H9 (cell line): ENCODE measurements around the gene HOXA4. TPM values are rescaled to one million over a fixed set of nuclear protein-coding genes. Genes with fewer than 3 reads are reported as not detected.

Experiments used
- DNase-seq: peaks from one replicate; pipeline ENCODE4 v3.0.0-alpha.2; 2017
- H2AFZ ChIP-seq: one replicate; pipeline ENCODE4 v1.6.1; 2013; ENCODE audit warnings: mild to moderate bottlenecking, low read length, control low read depth, moderate library complexity
- H2AK5ac ChIP-seq: 2 replicates; pipeline ENCODE4 v1.6.1; 2013; ENCODE audit warnings: low read length, control low read depth, mixed read lengths; ENCODE audit not compliant: insufficient read length
- H2BK120ac ChIP-seq: one replicate; pipeline ENCODE4 v1.6.1; 2013; ENCODE audit warnings: low read depth, mild to moderate bottlenecking, low read length, control low read depth, inconsistent platforms; ENCODE audit not compliant: poor library complexity, severe bottlenecking
- H2BK12ac ChIP-seq: 2 replicates; pipeline ENCODE4 v1.6.1; 2013; ENCODE audit warnings: low read length, control low read depth, mixed read lengths, low read depth; ENCODE audit not compliant: insufficient read length
- H2BK15ac ChIP-seq: 2 replicates; pipeline ENCODE4 v1.6.1; 2013; ENCODE audit warnings: low read depth, low read length, control low read depth
- H2BK20ac ChIP-seq: one replicate; pipeline ENCODE4 v1.6.1; 2013; ENCODE audit warnings: low read depth, mild to moderate bottlenecking, low read length, control low read depth, inconsistent platforms; ENCODE audit not compliant: poor library complexity, severe bottlenecking
- H2BK5ac ChIP-seq: 2 replicates; pipeline ENCODE4 v1.6.1; 2013; ENCODE audit warnings: low read length, control low read depth, mixed read lengths; ENCODE audit not compliant: insufficient read length
- H3K14ac ChIP-seq: 2 replicates; pipeline ENCODE4 v1.6.1; 2013; ENCODE audit warnings: low read length, control low read depth; ENCODE audit not compliant: insufficient read depth
- H3K18ac ChIP-seq: 2 replicates; pipeline ENCODE4 v1.6.1; 2013; ENCODE audit warnings: low read depth, mild to moderate bottlenecking, mixed read lengths, low read length, control low read depth; ENCODE audit not compliant: insufficient read length
- H3K23ac ChIP-seq: 2 replicates; pipeline ENCODE4 v1.6.1; 2013; ENCODE audit warnings: low read length, control low read depth, mixed read lengths, low read depth; ENCODE audit not compliant: insufficient read length
- H3K23me2 ChIP-seq: 2 replicates; pipeline ENCODE4 v1.6.1; 2013; ENCODE audit warnings: low read depth, mild to moderate bottlenecking, mixed read lengths, low read length, control low read depth; ENCODE audit not compliant: insufficient read length, poor library complexity, severe bottlenecking
- H3K27ac ChIP-seq: 2 replicates; pipeline ENCODE4 v1.5.1; 2013; ENCODE audit warnings: low read length, control low read depth, mixed read lengths, low read depth; ENCODE audit not compliant: insufficient read length
- H3K27me3 ChIP-seq: 2 replicates; pipeline ENCODE4 v1.6.1; 2013; ENCODE audit warnings: low read length, control low read depth, inconsistent platforms; ENCODE audit not compliant: insufficient read depth
- H3K4ac ChIP-seq: 2 replicates; pipeline ENCODE4 v1.6.1; 2013; ENCODE audit warnings: low read depth, mild to moderate bottlenecking, control low read depth, inconsistent platforms, low read length, moderate library complexity
- H3K4me1 ChIP-seq: 2 replicates; pipeline ENCODE4 v1.6.1; 2013; ENCODE audit warnings: low read length, control low read depth, inconsistent platforms; ENCODE audit not compliant: insufficient read depth
- H3K4me2 ChIP-seq: 2 replicates; pipeline ENCODE4 v1.6.1; 2013; ENCODE audit warnings: low read length, control low read depth, mixed read lengths; ENCODE audit not compliant: insufficient read length, insufficient read depth
- H3K56ac ChIP-seq: 2 replicates; pipeline ENCODE4 v1.6.1; 2013; ENCODE audit warnings: low read depth, mild to moderate bottlenecking, mixed read lengths, low read length, control low read depth; ENCODE audit not compliant: insufficient read length
- H3K79me1 ChIP-seq: 2 replicates; pipeline ENCODE4 v1.6.1; 2013; ENCODE audit warnings: low read depth, mild to moderate bottlenecking, moderate library complexity, low read length, control low read depth, inconsistent platforms; ENCODE audit not compliant: insufficient read depth, poor library complexity, severe bottlenecking
- H3K79me2 ChIP-seq: 2 replicates; pipeline ENCODE4 v1.6.1; 2013; ENCODE audit warnings: low read length, control low read depth, inconsistent platforms; ENCODE audit not compliant: insufficient read depth
- H3K9ac ChIP-seq: 2 replicates; pipeline ENCODE4 v1.6.1; 2013; ENCODE audit warnings: low read length, control low read depth, mixed read lengths; ENCODE audit not compliant: insufficient read length; ENCODE audit errors: extremely low read depth
- H3K9me3 ChIP-seq: one replicate; pipeline ENCODE4 v1.6.1; 2013; ENCODE audit warnings: low read depth, low read length, inconsistent platforms; ENCODE audit not compliant: control insufficient read depth
- H3T11ph ChIP-seq: one replicate; pipeline ENCODE4 v1.6.1; 2013; ENCODE audit warnings: mild to moderate bottlenecking, low read length, control low read depth, inconsistent platforms
- H4K20me1 ChIP-seq: one replicate; pipeline ENCODE4 v1.6.1; 2013; ENCODE audit not compliant: control insufficient read depth, insufficient read length, insufficient read depth
- H4K5ac ChIP-seq: 2 replicates; pipeline ENCODE4 v1.6.1; 2013; ENCODE audit warnings: low read depth, mild to moderate bottlenecking, mixed read lengths, low read length, control low read depth; ENCODE audit not compliant: insufficient read length
- H4K8ac ChIP-seq: replicated peaks from 2 replicates; pipeline ENCODE4 v1.6.1; 2013; ENCODE audit warnings: low read length, control low read depth, mixed read lengths, low read depth; ENCODE audit not compliant: insufficient read length
- H4K91ac ChIP-seq: 2 replicates; pipeline ENCODE4 v1.6.1; 2013; ENCODE audit warnings: low read depth, mild to moderate bottlenecking, moderate library complexity, mixed read lengths, low read length, control low read depth; ENCODE audit not compliant: insufficient read length
- H3K27ac Mint-ChIP-seq, 3 experiments: 2 replicates in 2 of 3; 3 replicates in 1 of 3; pipeline ENCODE4 v1.8.0; 2020 to 2021; ENCODE audit warnings: mixed read lengths in 3 of 3, mild to moderate bottlenecking in 1 of 3, moderate library complexity in 1 of 3
- H3K27me3 Mint-ChIP-seq: 2 replicates; pipeline ENCODE4 v1.8.0; 2021; ENCODE audit warnings: low read depth, mild to moderate bottlenecking, moderate library complexity, mixed read lengths
- H3K36me3 Mint-ChIP-seq, 3 experiments: 2 replicates in 2 of 3; 3 replicates in 1 of 3; pipeline ENCODE4 v1.8.0; 2020 to 2021; ENCODE audit warnings: low read depth in 3 of 3, mixed read lengths in 3 of 3; ENCODE audit not compliant: insufficient read depth in 1 of 3
- H3K4me1 Mint-ChIP-seq, 2 experiments: 2 replicates each; pipeline ENCODE4 v1.8.0; 2020; ENCODE audit warnings: mixed read lengths in 2 of 2
- H3K4me3 Mint-ChIP-seq, 2 experiments: 2 replicates in 1 of 2; 3 replicates in 1 of 2; pipeline ENCODE4 v1.8.0; 2020 to 2021; ENCODE audit warnings: mild to moderate bottlenecking in 2 of 2, mixed read lengths in 2 of 2, moderate library complexity in 1 of 2
- H3K9me3 Mint-ChIP-seq, 2 experiments: 2 replicates in 1 of 2; 3 replicates in 1 of 2; pipeline ENCODE4 v1.8.0; 2020; ENCODE audit warnings: mild to moderate bottlenecking in 2 of 2, mixed read lengths in 2 of 2, moderate library complexity in 1 of 2
- WGBS: extraction: QIAGEN DNeasy Blood & Tissue Kit; methylation state at CpG from one replicate; pipeline ENCODE4 v1.1.7; 2013; ENCODE audit warnings: missing lambda C conversion rate, low lambda C conversion rate, mixed read lengths; ENCODE audit not compliant: insufficient read length; ENCODE audit errors: extremely low coverage; 5-methylcytosine and 5-hydroxymethylcytosine counted together
- total RNA-seq: library from RNA; stranded (reverse); gene quantifications from 2 replicates; pipeline ENCODE4 v1.2.1, GENCODE V29; 2021
- TF ChIP-seq, protein P1 (sequence below): fragments of 200-600 bp; sonication (generic); conservative IDR thresholded peaks from 3 replicates; pipeline ENCODE4 v1.8.0; 2021; ENCODE audit warnings: antibody characterized with exemption, mild to moderate bottlenecking

Gene HOXA4
- total RNA-seq, 1 experiment from 2014 or later, result not detected

- Mint-ChIP-seq H3K36me3 (no peaks in the 10 kb centered on the region; a peak in 1 of 7 replicates), H3K4me3 (peak overlapping the region in 1 of 2 experiments; percentile 65; a peak in 3 of 5 replicates), H3K4me1 (peaks cover 10 to 24% of the 10 kb centered on the region in 2 experiments), H3K27ac (no peak overlapping the region; a peak in 1 of 7 replicates), H3K9me3 (peaks cover 0 to 7% of the 10 kb centered on the region in 2 experiments; a peak in 3 of 5 replicates), H3K27me3 (peaks cover 98% of the 10 kb centered on the region)
- H3K18ac ChIP-seq, result no peak overlapping the region
- H2AFZ ChIP-seq, result no peak overlapping the region
- no peak overlapping the region for H3K4me2 ChIP-seq
- TF ChIP-seq, protein P1, sequence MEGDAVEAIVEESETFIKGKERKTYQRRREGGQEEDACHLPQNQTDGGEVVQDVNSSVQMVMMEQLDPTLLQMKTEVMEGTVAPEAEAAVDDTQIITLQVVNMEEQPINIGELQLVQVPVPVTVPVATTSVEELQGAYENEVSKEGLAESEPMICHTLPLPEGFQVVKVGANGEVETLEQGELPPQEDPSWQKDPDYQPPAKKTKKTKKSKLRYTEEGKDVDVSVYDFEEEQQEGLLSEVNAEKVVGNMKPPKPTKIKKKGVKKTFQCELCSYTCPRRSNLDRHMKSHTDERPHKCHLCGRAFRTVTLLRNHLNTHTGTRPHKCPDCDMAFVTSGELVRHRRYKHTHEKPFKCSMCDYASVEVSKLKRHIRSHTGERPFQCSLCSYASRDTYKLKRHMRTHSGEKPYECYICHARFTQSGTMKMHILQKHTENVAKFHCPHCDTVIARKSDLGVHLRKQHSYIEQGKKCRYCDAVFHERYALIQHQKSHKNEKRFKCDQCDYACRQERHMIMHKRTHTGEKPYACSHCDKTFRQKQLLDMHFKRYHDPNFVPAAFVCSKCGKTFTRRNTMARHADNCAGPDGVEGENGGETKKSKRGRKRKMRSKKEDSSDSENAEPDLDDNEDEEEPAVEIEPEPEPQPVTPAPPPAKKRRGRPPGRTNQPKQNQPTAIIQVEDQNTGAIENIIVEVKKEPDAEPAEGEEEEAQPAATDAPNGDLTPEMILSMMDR, result no peak
- H4K5ac ChIP-seq, result no peak overlapping the region
- WGBS, result no CpG with 5 or more reads among the region's 4 CpGs
- H3K23ac ChIP-seq, result no peak overlapping the region
- H3K14ac ChIP-seq, result no peak overlapping the region
- H3K56ac ChIP-seq, result no peak overlapping the region
- H4K20me1 ChIP-seq, result peaks cover 2% of the 10 kb centered on the region
- H2BK20ac ChIP-seq, result no peak overlapping the region
- peaks cover 97% of the 10 kb centered on the region for H3K27me3 ChIP-seq
- DNase-seq, result no peak
- H2AK5ac ChIP-seq, result no peak overlapping the region
- H3K4ac ChIP-seq, result no peak overlapping the region
- H2BK15ac ChIP-seq, result no peak overlapping the region
- no peaks in the 10 kb centered on the region for H3K79me1 ChIP-seq
- no peak overlapping the region for H3T11ph ChIP-seq
- peaks cover 3% of the 10 kb centered on the region for H3K23me2 ChIP-seq
- no peak overlapping the region for H2BK12ac ChIP-seq
- no peak overlapping the region for H3K9ac ChIP-seq
- no peak overlapping the region for H4K91ac ChIP-seq
- no peaks in the 10 kb centered on the region for H3K79me2 ChIP-seq
- H3K27ac ChIP-seq, result no peak overlapping the region
- no peaks in the 10 kb centered on the region for H3K4me1 ChIP-seq
- H2BK120ac ChIP-seq, result no peak overlapping the region
- H3K9me3 ChIP-seq, result no peaks in the 10 kb centered on the region
- no peak overlapping the region for H2BK5ac ChIP-seq
- H4K8ac ChIP-seq, result no peak overlapping the region
Observed at GRCh38 chr7:27109466-27110185, 20.9 kb downstream of the HOXA4 start.
